AG04449 (cell line): Measurements from ENCODE around the gene DNAJC5.
"Not testable (repeated sequence)": the region's sequence is repeated elsewhere in the genome, so short reads cannot be mapped to it uniquely, and the experiment has no call there.

Experiments used
- CTCF ChIA-PET: fragments of 350-600 bp; formaldehyde crosslinking; extraction: SDS; loops from one replicate; lab custom pipeline; 2021; ENCODE audit warnings: antibody characterized with exemption; lab: Yijun Ruan, JAX
- POLR2A ChIA-PET: fragments of 400-600, 350-600 bp; formaldehyde crosslinking; extraction: SDS; loops from one replicate; lab custom pipeline; 2020; ENCODE audit warnings: antibody characterized with exemption, inconsistent platforms; lab: Yijun Ruan, JAX
- DNase-seq: peaks from one replicate; pipeline ENCODE4 v3.0.0-alpha.2; 2010; ENCODE audit warnings: low read depth, low spot score
- H3K4me3 ChIP-seq: 2 replicates; pipeline ENCODE4 v1.5.1; 2011; ENCODE audit warnings: low read depth, mild to moderate bottlenecking, control low read depth, low read length
- CTCF ChIP-seq: IDR thresholded peaks from one replicate; pipeline ENCODE4 v1.5.1; 2011; ENCODE audit warnings: mild to moderate bottlenecking, moderate library complexity, low read length, control low read depth, inconsistent platforms; ENCODE audit not compliant: insufficient read depth; ENCODE audit errors: missing control alignments

The DNAJC5 gene

GRCh38 chr20:63923651-63924050, 28.7 kb downstream of the DNAJC5 start:
- ChIA-PET CTCF (interaction anchor here (0.6 to 1.6 kb wide), 4 partner anchors 10 to 385 kb away, joined by 3 to 5 read pairs (median 4); no protein-coding TSS in a partner anchor), POLR2A (no interaction called here)
- no peak for DNase-seq
- H3K4me3 ChIP-seq, result no peak overlapping the region
- TF ChIP-seq CTCF, result no peak

- TF ChIP-seq CTCF, result no peak
- ChIA-PET CTCF (no interaction called here), POLR2A (no interaction called here)
Measured at GRCh38 chr20:63924241-63924640, 29.3 kb downstream of the DNAJC5 start.

GRCh38 chr20:63926298-63926697, 31.4 kb downstream of the DNAJC5 start:
- POLR2A ChIA-PET, result no interaction called here
- no peak for TF ChIP-seq CTCF
- CTCF ChIA-PET, result interaction anchor here (1.3 to 2.0 kb wide), 3 partner anchors 14 to 17 kb away, joined by 3 to 7 read pairs (median 3); no protein-coding TSS in a partner anchor
- H3K4me3 ChIP-seq, result no peak overlapping the region
- no peak for DNase-seq

More at GRCh38 chr20:63924241-63924640, 29.3 kb downstream of the DNAJC5 start:
- no peak overlapping the region for H3K4me3 ChIP-seq
- no peak for DNase-seq

- no peak for TF ChIP-seq CTCF
- DNase-seq, result no peak
- H3K4me3 ChIP-seq, result no peak overlapping the region
- ChIA-PET POLR2A (no interaction called here), CTCF (no interaction called here)
Measured at GRCh38 chr20:63929071-63929470, 34.1 kb downstream of the DNAJC5 start.

GRCh38 chr20:63929473-63929883, 34.6 kb downstream of the DNAJC5 start:
- CTCF ChIA-PET, DNase-seq, POLR2A ChIA-PET, H3K4me3 ChIP-seq: not testable (repeated sequence)

- TF ChIP-seq CTCF, result no peak
- no peak for DNase-seq
- ChIA-PET POLR2A (no interaction called here), CTCF (no interaction called here)
- no peak overlapping the region for H3K4me3 ChIP-seq
Measured at GRCh38 chr20:63930971-63931553, 36.1 kb downstream of the DNAJC5 start.

GRCh38 chr20:63931735-63932134, 36.8 kb downstream of the DNAJC5 start:
- no peak overlapping the region for H3K4me3 ChIP-seq
- DNase-seq, result no peak
- POLR2A ChIA-PET, result no interaction called here
- no peak for TF ChIP-seq CTCF
- CTCF ChIA-PET, result no interaction called here
